OCI-LY7 (cell line): ENCODE data around the gene KCNIP1.

Experiments used
- CTCF ChIP-seq: fragments of 200-600 bp; sonication (generic); conservative IDR thresholded peaks from 2 replicates; pipeline ENCODE4 v1.5.1; 2014; ENCODE audit warnings: mild to moderate bottlenecking, antibody characterized with exemption, low read length, moderate library complexity, mixed read lengths
- EZH2phosphoT487 ChIP-seq: fragments of 200-600 bp; sonication (generic); IDR thresholded peaks from 2 replicates; pipeline ENCODE4 v1.6.1; 2018; ENCODE audit warnings: low read depth, borderline replicate concordance, mild to moderate bottlenecking, mixed run types, antibody characterized with exemption, low read length, moderate library complexity, mixed read lengths

- no peak for TF ChIP-seq CTCF
- TF ChIP-seq EZH2phosphoT487 = no peak
Measured at GRCh38 chr5:170783498-170784247, 279.9 kb downstream of the KCNIP1 start, which contains the start of gene GABRP.
